Thymus (tissue), 11 donors: ENCODE measurements around the gene PKD2L2. TPM values are rescaled to one million over a fixed set of nuclear protein-coding genes. Genes with fewer than 3 reads are reported as not detected.
A peak's percentile ranks its signal among the peaks of the same experiment; 100 is the strongest.

ENCODE experiments used
- DNase-seq, 9 donors: peaks; one replicate each; pipeline ENCODE4 v3.0.0-alpha.2; 2013; ENCODE audit warnings: low spot score in 9 of 9, low read depth in 6 of 9, missing footprints in 1 of 9
- H3K27ac ChIP-seq, 2 donors: one replicate each; pipeline ENCODE4 v1.5.1; 2013; ENCODE audit warnings: control low read depth in 1 of 2, low read depth in 1 of 2, low read length in 1 of 2, mild to moderate bottlenecking in 1 of 2, moderate library complexity in 1 of 2
- H3K27me3 ChIP-seq, 2 donors: one replicate each; pipeline ENCODE4 v1.5.1; 2013; ENCODE audit warnings: low read length in 1 of 2; ENCODE audit not compliant: control insufficient read depth in 2 of 2, insufficient read depth in 1 of 2
- H3K36me3 ChIP-seq, 2 donors: one replicate each; pipeline ENCODE4 v1.5.1; 2013; ENCODE audit warnings: low read length in 1 of 2, mild to moderate bottlenecking in 1 of 2, moderate library complexity in 1 of 2; ENCODE audit not compliant: control insufficient read depth in 2 of 2, insufficient read depth in 2 of 2
- H3K4me1 ChIP-seq, 2 donors: one replicate each; pipeline ENCODE4 v1.5.1; 2013; ENCODE audit warnings: low read length in 2 of 2; ENCODE audit not compliant: control insufficient read depth in 2 of 2, insufficient read depth in 2 of 2
- H3K4me3 ChIP-seq, 2 donors: one replicate each; pipeline ENCODE4 v1.5.1; 2013; ENCODE audit warnings: low read length in 2 of 2, control low read depth in 1 of 2, mild to moderate bottlenecking in 1 of 2
- H3K9me3 ChIP-seq, 2 donors: one replicate each; pipeline ENCODE4 v1.5.1; 2013; ENCODE audit warnings: low read length in 1 of 2, mild to moderate bottlenecking in 1 of 2; ENCODE audit not compliant: control insufficient read depth in 2 of 2, insufficient read depth in 1 of 2
- WGBS: extraction: QIAGEN DNeasy Blood & Tissue Kit; methylation state at CpG from one replicate; pipeline ENCODE4 v1.1.7; 2013; 5-methylcytosine and 5-hydroxymethylcytosine counted together
- polyA plus RNA-seq: library from polyadenylated mRNA; stranded (reverse); fragments of 200-250 nt; gene quantifications from one replicate; pipeline ENCODE4 v1.2.3, GENCODE V29; 2013
- total RNA-seq: library from RNA; stranded (reverse); fragments of 120-200 nt; gene quantifications from one replicate; pipeline ENCODE4 v1.2.4, GENCODE V29; 2013
- donor health status: healthy.

Gene PKD2L2
- total and polyA plus RNA-seq, 2 donors, result 0.07 TPM; not detected in 1

GRCh38 chr5:137876101-137876500 lies 13.2 kb upstream of the PKD2L2 start:
- H3K27me3 ChIP-seq, result no peaks in the 10 kb centered on the region
- H3K4me1 ChIP-seq, result no peaks in the 10 kb centered on the region
- no peak overlapping the region for H3K4me3 ChIP-seq
- H3K9me3 ChIP-seq, result no peaks in the 10 kb centered on the region
- DNase-seq, result no peak
- no peaks in the 10 kb centered on the region for H3K36me3 ChIP-seq
- H3K27ac ChIP-seq, result no peak overlapping the region

GRCh38 chr5:137880313-137880712 lies 8.9 kb upstream of the PKD2L2 start:
- Histone ChIP-seq H3K27me3 (no peaks in the 10 kb centered on the region), H3K4me3 (no peak overlapping the region), H3K27ac (no peak overlapping the region), H3K9me3 (no peaks in the 10 kb centered on the region), H3K4me1 (no peaks in the 10 kb centered on the region), H3K36me3 (no peaks in the 10 kb centered on the region)
- 93% methylated on average over 1 of the region's 1 CpG for WGBS
- no peak for DNase-seq

DNA sequence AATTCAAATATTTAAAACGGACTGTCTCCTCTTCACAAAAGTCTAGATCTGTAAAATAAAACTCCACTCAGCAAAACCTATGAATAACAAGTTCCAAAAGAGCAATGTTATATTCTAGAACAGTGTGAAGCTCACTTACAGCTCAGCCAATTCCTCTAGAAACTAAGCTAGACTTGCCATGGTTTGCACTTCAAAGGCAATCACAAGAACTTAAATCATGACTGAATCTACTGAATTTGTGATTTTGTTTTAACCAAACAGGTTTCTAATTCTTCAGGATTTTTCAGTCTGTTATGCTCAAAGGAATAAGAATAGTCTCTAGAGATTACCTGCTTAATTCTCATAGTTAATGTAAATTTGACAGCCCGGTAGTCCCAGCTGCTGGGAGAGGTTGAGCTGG lies 1.4 kb upstream of the PKD2L2 start:
- no peak overlapping the region for H3K4me3 ChIP-seq
- no peaks in the 10 kb centered on the region for H3K36me3 ChIP-seq
- DNase-seq, result peak in 1 of 9 donors; percentile 15
- WGBS, result 93% methylated on average over 2 of the region's 2 CpGs
- H3K9me3 ChIP-seq, result no peaks in the 10 kb centered on the region
- H3K27me3 ChIP-seq, result peaks cover 0 to 2% of the 10 kb centered on the region in 2 donors
- H3K4me1 ChIP-seq, result peaks cover 6 to 12% of the 10 kb centered on the region in 2 donors
- H3K27ac ChIP-seq, result no peak overlapping the region

DNA sequence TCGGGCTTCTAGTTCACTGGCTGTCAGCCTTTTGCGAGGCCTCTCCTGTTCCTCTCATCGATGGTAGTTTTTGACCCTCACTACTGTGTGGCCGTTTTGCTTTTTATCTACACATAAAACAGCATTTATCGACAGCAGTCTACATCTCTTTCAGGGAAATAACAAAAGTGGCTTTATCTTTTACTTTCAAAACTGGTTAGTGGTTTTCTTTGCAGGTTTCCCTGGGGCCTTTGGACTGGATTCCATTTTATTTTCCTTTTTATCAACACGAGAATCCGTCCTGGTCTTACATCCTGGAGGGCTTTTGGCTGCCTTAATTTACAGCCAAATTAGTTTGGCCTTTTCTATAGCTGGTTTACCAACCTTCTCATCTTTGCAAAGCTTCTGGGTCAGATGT lies 793 bp upstream of the PKD2L2 start:
- DNase-seq, result peak in 1 of 9 donors; percentile 19
- no peaks in the 10 kb centered on the region for H3K36me3 ChIP-seq
- 61% methylated on average over 7 of the region's 7 CpGs for WGBS
- no peaks in the 10 kb centered on the region for H3K9me3 ChIP-seq
- H3K27me3 ChIP-seq, result peaks cover 0 to 2% of the 10 kb centered on the region in 2 donors
- peaks cover 6 to 12% of the 10 kb centered on the region in 2 donors for H3K4me1 ChIP-seq
- H3K27ac ChIP-seq, result no peak overlapping the region
- H3K4me3 ChIP-seq, result peak overlapping the region; percentile 42 to 54

GRCh38 chr5:137890845-137891244 lies 1.6 kb downstream of the PKD2L2 start:
- Histone ChIP-seq H3K4me1 (peaks cover 6 to 12% of the 10 kb centered on the region in 2 donors), H3K4me3 (no peak overlapping the region), H3K27me3 (peaks cover 0 to 2% of the 10 kb centered on the region in 2 donors), H3K36me3 (no peaks in the 10 kb centered on the region), H3K9me3 (no peaks in the 10 kb centered on the region), H3K27ac (no peak overlapping the region)
- WGBS, result 98% methylated on average over 1 of the region's 1 CpG
- DNase-seq, result no peak

GRCh38 chr5:137891849-137892248 lies 2.6 kb downstream of the PKD2L2 start:
- WGBS, result 98% methylated on average over 3 of the region's 3 CpGs
- peaks cover 0 to 2% of the 10 kb centered on the region in 2 donors for H3K27me3 ChIP-seq
- H3K36me3 ChIP-seq, result no peaks in the 10 kb centered on the region
- DNase-seq, result no peak
- peaks cover 6 to 12% of the 10 kb centered on the region in 2 donors for H3K4me1 ChIP-seq
- H3K9me3 ChIP-seq, result no peaks in the 10 kb centered on the region
- no peak overlapping the region for H3K27ac ChIP-seq
- H3K4me3 ChIP-seq, result no peak overlapping the region

DNA sequence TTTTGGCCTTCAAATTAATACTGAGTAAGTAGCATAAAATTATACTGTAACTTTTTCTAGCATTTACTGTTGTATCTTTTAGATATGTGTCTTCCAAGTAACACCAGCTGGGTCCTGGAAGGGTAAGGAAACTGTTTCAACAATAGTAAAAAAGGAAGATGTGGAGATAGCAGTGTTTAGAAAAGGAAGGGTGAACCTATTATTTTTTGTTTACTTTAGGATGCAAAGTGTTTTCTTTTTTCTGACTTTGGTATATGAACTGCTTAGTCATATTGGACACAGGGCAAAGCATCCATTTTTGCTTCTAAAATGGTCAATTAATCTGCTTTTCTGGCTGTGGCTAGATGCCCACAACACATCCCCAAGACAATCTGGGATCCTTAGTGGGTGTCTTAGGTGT lies 5.3 kb downstream of the PKD2L2 start:
- peaks cover 0 to 1% of the 10 kb centered on the region in 2 donors for H3K4me1 ChIP-seq
- H3K4me3 ChIP-seq, result no peak overlapping the region
- no peaks in the 10 kb centered on the region for H3K27me3 ChIP-seq
- no peaks in the 10 kb centered on the region for H3K9me3 ChIP-seq
- no peak overlapping the region for H3K27ac ChIP-seq
- H3K36me3 ChIP-seq, result no peaks in the 10 kb centered on the region
- no peak for DNase-seq

DNA sequence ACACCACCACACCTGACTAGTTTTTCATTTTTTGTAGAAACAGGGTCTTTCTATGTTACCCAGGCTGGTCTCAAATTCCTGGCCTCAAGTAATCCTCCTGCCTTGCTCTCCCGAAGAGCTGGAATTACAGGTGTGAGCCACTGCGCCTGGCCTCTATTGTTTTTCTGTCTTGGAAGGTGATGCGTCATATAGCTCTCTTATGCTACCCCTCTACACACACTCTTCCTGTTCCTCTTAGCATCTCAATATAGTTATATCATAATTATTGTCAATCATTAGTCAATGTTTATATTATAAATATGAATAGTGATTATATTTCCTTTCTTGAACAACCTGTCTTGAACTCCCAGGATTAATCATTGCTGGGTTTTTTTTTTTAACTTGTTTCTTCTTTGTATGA lies 7.3 kb downstream of the PKD2L2 start:
- H3K9me3 ChIP-seq, result no peaks in the 10 kb centered on the region
- no peaks in the 10 kb centered on the region for H3K36me3 ChIP-seq
- no peak for DNase-seq
- no peaks in the 10 kb centered on the region for H3K27me3 ChIP-seq
- no peak overlapping the region for H3K27ac ChIP-seq
- 98% methylated on average over 3 of the region's 3 CpGs for WGBS
- H3K4me3 ChIP-seq, result no peak overlapping the region
- no peaks in the 10 kb centered on the region for H3K4me1 ChIP-seq

- H3K36me3 ChIP-seq, result no peaks in the 10 kb centered on the region
- no peaks in the 10 kb centered on the region for H3K27me3 ChIP-seq
- WGBS, result 96% methylated on average over 3 of the region's 3 CpGs
- no peaks in the 10 kb centered on the region for H3K4me1 ChIP-seq
- no peak for DNase-seq
- no peaks in the 10 kb centered on the region for H3K9me3 ChIP-seq
- no peak overlapping the region for H3K4me3 ChIP-seq
- no peak overlapping the region for H3K27ac ChIP-seq
Measured at GRCh38 chr5:137899493-137899892, 10.2 kb downstream of the PKD2L2 start.
